Measurements from ENCODE around the gene PDZD2.

The PDZD2 gene

DNA sequence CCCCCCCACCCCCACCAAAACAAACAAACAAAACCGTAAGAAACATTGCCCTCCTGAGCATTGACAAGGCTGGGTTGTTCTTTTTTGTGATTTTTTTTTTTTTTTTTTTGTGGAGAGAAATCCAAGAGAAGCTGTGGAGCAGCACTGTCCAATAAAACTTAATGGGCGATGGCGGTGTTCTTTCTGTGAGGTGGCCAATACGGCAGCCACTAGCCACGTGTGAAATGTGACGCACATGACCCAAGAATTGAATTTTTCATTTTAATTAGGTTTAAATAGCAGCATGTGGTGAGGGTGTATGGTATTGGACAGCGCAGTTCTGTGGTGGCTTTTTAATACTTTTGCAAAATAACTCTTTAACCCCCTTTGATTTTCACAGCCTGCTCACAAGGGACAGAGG, 251.1 kb downstream of the PDZD2 start:
- FAIRE-seq: no peak

DNA sequence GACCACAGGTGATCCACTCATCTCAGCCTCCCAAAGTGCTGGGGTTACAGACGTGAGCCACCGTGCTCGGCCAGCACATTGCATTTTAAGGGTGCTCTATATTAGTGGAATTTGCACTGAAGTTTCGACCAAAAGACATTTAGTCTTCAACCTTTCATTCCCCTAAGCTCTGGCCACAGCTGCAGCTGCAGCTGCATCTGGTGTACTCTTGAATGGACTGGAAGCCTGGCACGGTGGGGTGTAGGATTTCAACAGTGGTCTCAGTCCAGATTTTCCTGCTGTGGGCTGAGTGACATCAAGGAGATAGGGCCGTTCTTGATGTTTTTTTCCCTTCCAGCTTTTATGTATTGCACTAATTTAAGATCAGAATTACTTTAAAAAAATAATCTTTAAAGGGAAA, 255.2 kb downstream of the PDZD2 start:
- FAIRE-seq: no peak

DNA sequence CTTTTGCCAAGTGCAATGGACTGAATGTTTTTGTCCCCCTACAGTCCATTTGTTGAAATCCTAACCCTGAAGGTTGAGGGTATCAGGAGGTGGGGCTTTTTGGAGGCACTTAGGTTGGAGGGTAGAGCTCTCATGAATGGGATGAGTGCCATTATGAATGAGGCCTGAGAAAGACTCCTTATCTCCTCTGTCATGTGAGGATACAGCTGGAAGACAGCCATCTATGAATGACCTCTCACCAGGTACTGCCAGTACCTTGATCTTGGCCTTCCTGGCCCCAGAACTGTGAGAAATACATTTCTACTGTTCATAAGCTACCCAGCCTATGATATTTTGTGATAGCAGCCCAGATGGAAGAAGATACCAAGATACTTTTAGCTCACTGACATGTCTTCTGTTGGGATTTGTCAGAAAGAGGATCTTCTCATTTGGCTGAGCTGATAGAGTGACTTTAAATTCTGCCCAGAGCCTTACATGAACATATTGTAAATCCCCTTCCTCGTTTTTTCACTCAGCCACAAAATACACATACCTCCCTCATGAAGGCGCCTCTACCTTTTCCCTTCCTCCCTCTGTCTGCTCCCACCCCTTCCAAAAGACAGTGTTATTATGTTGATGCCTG, 256.4 kb downstream of the PDZD2 start:
- no peak for FAIRE-seq

DNA sequence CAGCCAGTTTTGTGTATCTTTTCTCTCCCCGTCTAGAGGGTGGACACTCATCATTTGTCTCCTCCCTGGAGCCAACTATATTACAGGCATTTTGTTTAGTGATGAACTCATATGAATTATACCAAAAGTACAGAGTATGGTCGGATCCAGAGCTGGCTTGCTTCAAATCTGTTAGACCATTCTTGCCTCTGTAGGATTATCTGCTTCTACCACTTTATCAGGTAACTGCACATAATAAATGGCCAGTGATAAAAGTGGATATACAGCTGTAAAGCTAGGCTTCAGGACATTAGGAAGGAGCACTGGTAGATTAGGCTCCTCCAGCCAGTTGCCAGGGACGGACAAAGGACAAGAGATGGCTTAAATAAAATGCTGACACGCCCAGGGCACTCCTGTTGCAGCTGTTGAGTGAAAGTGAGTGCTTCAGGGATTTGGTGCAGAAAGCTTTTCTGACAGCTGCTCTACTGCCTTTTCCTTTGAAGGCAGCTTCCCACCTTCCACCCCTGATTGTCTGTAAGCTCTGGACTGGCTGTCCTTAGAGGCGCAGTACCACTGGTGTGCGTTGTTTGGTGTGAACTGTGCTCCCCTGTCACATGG, 259.2 kb downstream of the PDZD2 start:
- FAIRE-seq: no peak

DNA sequence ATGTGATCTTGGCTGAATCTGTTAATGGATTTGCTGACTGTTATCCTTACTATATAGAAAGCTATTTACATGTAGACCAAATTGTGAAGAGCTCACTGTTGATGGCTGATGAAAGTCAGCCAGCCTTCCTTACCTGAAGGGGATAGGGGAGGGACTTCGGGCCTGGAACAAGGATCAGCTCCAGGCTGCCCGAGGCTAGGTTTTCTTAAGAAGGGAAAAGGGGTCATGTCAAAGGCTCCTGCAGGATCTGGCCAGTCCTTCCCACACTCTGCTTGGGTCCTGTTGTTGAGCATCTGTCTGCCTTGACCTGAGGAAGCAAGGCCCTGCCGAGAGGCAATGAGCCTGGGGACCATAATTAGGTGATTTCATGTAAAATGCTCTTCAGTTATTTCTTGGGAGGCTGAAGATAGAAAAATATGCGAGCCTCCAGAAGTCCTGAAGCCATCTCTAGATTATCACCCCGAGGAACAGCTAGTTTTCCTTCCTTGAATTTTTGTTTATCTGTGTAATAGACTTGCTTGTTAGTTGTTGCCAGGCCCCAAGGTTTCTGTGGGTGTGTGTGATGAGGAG, 261.4 kb downstream of the PDZD2 start:
- no peak for FAIRE-seq

DNA sequence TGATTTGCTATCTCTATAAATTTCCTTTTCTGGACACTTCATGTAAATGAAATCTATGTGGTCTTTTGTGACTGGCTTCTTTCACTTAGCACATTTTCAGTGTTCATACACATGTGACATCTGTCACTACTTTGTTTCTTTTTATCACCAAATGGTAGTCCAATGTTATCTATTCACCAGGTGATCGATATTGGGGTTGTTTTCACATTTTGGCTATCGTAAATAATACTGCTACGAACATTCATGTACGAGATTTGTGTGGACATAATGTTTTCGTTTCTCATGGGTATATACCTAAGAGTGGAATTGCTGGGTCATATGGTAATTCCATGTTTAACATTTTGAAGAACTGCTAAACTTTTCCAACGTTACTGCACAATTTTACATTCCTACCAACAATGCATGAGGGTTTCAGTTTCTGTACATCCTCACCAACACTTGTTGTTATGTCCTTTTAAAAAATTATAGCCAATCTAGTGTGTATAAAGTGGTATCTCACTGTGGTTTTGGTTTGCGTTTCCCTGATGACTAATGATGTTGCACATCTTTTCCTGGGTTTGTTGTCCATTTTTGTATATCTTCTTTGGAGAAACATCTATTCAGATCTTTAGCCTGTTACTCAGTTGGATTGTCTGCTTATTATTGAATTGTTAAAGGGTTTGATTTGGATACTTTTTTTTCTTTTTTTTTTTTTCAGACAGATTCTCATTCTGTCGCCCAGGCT, 263.0 kb downstream of the PDZD2 start:
- FAIRE-seq: no peak

DNA sequence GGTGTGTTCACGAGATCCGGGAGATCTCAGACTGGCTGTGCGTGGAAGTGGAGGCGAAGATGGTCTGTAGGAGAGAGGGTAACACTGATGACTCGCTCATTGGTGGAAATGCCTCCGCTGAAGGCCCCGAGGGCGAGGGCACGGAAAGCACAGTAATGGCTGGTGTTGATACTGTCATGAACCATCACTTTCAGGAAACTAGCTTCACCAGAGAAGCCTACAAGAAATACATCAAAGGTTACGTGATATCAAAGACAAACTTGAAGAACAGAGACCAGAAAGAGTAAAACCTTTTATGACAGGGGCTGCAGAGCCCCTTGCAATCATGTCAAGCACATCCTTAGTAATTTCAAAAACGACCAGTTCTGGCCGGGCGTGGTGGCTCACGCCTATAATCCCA, 269.5 kb downstream of the PDZD2 start:
- no peak for FAIRE-seq

DNA sequence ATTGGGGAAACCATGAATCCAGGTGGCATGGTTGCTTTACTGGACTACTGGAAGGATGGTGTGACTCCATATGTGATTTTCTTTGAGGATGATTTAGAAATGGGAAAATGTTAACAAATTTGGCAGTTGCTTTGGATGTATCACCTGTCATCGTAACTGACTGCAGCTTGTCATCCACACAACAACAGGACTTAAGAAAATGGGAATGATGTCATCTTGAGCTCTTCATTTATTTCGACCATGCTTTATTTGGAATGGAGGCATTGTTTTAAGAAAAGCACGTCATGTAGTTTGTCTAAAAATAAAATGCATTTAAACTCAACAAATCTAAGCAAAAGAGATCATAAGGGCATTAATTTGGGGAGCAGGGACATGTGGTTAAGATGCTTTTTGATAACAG, 270.1 kb downstream of the PDZD2 start:
- no peak for FAIRE-seq

DNA sequence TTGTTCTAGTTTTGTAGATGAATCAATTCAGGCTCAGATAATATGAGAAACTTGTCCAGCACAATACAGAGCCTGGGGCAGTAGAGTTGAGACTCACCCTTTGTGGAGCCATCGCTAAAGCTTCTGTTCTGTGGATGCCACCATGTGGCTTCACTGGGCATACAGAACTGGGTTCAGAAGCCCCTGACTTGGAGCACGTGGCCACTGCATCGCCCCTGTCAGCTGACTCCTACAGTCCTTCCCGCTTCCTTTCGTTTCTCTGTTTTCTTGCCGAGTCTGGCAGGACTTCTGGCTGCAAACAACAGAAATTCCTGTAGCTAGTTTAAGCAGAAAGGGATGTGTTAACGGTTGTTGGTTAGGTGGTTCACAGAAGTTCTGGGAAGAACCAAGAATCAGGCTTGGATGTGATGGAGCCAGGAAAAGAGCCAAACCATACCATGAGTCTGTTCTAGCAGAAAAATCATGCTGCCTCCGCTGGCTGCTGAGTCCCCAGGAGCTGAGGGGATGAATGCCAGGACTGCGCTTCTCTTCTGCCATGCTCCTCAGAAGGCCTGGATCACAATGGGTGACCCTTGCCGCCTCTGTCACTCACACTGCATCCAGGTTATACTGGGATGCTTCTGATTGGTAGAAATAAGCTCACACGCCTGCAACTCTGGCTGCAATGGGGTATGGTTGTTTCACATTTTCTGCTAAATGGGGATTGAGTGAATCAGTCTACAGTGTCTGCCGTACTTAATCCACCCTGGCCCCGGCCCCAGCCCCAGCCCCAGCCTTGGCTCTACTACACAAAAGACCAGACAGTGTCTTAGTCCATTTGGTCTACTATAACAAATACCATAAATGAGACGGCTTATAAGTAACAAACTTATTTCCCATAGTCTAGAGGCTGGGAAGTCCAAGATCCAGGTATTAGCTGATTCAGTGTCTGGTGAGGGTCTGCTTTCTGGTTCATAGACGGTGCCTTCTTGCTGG, 272.6 kb downstream of the PDZD2 start:
- FAIRE-seq: no peak

DNA sequence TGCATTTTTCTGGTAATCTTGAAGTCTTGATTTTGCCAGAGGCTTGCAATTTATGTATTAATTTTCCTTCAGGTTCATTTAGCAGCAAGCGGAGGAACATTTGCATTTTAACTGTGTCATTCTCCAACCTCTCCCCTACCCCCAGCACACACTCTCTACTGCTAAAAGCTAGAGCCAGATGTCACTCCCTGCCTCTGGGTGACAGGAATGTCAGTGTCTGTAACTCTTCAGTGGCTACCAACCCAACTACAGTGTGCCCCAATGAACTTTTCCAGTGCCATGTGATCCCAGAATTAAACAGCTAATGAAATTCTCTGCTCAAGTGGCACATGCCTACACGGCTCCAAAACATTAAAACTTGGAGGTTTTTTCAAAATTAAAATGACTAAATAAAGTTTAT, 274.9 kb downstream of the PDZD2 start:
- no peak for FAIRE-seq

DNA sequence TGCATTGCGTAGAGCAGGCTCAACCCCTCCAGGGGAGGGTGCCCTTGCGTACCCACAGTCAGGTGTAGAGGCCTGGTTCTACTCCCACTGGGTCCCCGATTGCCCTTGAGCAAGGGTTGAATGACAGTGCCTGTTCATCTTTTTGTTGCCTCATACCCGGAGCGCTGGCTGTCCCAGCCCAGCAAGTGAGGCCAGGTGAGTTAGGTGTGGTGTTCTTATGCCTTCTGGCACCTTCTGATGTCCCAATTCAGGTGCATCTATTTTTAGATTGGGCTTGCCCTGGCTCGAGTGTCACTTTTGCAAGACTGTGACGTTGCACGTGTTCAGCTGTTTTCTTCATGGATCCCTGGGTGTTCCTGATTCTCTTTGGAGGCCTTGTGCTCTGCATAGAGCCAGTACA, 277.4 kb downstream of the PDZD2 start:
- no peak for FAIRE-seq

DNA sequence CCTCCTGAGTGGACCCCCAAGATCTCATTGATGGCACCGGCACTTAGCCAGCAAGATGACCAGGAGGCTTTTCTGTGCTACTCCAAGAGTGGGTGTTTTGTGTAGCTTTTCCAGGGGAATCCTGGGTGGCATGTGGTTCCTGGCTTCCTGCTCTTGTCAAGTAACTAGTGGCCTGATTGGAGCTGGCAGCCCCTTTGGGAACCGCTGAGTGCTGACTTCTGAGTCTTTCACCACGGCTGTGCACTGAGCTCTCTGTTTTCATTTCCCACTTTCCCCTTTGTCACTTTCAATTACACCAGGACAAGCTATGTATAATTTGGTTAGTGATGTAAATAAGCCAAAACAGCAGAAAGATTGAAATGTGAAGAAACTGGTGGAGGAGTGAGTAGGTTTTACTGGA, 279.8 kb downstream of the PDZD2 start:
- FAIRE-seq: no peak

DNA sequence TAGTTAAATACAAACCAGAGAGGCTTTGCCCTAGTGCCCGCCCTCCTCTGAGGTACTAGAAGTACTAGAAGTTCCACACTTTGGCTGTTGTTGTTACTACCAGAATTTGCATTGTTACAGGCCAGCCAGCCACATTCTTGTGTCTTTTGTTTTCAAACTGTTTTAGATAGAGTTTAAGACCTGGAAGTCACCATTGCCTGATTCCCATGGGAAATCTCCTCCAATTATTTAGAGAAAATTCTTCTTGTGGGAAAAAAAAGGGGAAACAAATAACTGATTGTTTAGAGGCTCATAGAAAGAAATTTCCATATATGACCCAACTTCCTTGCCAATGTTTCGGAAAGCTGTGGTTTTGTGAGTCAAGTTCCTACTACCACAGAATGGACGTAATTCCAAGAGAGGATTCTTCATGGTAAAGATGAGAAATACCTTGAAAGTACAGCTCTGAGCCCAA, 282.9 kb downstream of the PDZD2 start:
- FAIRE-seq: no peak

DNA sequence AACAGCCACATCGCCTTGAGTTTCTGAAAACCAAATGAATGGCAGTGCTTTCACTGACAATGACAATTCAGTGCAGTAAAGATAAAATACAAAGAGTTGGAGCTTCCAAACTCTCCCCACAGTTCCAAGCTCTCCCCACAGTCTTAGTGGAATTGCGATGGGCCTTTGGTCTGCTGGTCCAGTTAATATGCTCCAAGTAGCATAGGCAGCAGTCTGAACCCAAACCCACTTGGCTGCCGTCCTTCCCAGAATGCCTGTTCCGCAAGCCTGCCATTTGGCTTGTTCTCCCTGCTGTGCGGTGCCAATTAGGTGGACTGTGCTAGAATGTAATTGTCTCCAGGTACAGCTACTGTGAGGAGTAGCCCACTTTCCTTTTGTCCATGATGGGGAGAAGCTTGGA, 285.1 kb downstream of the PDZD2 start:
- FAIRE-seq: no peak

DNA sequence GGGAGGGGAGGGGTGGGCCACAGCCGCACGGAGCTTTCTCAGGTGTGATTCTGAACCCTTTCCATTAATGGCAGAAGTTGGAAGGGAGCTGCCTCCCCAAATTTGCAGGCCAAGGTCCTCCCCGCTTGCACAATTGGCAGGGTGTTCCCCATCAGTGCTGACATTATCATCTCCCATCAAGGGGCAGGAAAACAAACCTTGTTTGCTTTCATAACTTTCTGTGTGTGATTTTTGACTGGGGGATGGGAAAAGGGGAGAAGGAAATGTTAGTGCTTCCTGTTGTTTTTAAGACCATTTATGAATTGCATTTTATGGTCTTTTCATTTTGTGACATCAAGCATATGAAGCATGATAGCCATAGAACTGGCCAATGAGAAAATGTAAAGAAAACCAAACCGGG, 292.9 kb downstream of the PDZD2 start:
- FAIRE-seq: no peak

DNA sequence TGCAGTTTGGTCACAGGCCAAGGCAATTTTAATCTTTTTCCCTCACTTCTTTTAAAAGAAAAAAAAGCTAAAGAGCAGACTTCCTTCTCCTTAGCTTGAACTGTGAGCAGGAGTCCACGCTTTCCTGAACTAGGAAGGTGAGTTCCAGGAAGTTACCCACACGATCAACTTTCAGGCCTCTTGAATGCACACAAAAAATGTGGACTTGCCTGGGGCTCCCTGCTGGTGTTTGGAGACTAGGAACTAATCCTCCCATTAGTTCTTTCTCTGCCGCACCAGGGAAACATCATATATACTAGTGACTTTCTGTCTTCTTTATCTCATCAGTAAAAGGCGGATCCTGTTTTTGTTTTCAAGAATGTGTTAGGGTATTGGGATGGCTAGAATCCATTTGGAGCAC, 295.2 kb downstream of the PDZD2 start:
- no peak for FAIRE-seq

DNA sequence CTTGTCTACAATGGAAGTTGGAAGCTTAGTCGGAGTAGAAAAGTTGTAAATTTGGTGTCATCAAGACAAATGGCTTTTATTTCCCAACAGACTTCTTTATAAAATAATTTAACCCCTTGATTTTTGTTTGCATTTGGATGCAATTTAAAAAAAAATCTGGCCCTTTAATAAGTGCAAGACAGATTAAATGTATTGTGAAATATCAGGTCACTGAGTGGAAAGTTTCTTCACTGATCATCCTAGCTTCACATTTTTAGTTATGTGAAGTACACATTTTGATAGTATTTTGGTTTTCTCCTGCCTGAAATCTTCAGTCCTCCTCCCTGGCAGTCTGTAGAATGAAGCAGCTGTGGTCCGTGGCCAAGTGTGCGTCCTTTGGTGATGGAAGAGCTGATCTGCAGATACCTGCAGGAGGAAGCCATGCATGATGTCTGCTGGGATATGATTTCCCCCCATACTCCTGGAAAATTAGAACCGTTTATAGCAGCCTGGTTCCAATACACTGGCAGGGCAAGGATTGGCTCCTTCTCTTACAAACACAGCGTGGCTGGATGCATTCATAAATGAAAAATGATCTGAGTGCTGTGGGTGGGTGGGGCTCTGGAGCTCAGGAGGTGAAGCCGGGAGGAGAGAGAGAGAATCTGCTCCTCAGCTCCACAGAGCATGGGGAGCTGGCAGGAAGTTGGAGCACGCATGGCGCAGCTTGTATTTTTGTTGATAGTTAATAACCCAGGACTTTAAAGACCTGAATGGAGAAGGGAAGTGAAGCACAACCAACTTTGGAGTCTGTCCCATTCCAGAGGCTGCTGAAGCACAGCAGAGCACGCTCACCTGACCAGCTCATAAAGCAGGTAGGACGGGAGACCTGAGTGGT, 296.8 kb downstream of the PDZD2 start:
- FAIRE-seq: no peak

DNA sequence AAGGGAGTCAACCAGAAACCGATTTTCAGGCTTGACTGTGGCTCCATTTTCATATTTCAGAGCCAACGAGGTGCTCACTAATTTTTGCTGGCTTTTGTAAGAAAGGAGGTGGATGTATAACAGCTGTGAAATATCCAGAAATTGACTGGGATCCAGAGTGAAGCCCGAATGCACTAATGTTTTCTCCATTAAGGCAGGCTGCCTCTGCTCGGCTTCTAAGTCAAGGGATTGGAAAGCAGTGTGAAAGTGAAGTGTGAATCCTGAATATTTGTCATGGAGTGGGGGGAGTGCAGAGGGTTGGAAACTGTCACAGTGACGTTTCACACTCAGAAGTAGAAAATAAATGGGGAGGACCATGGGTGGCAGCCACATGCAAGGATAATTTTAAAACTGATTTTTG, 297.8 kb downstream of the PDZD2 start:
- FAIRE-seq: no peak

DNA sequence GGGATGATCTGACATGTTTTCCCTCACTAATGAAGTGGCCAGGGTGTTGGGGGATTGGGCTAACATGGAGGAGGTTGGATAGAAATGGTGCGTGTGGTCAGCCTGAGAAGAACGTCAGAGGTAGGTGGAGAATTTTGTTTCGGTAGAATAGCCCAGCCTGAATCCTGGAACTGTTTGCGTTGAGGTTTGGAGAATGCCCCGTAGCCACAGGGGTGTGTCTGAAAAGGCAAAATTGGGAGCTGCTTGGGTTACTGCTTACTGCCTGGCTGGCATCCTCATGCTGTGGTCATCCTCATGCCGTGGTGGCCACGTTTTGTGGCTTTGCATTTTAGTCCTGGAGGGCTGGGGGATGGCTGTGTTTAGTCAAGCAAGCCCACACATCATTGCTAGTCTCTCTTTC, 298.3 kb downstream of the PDZD2 start:
- FAIRE-seq: no peak

DNA sequence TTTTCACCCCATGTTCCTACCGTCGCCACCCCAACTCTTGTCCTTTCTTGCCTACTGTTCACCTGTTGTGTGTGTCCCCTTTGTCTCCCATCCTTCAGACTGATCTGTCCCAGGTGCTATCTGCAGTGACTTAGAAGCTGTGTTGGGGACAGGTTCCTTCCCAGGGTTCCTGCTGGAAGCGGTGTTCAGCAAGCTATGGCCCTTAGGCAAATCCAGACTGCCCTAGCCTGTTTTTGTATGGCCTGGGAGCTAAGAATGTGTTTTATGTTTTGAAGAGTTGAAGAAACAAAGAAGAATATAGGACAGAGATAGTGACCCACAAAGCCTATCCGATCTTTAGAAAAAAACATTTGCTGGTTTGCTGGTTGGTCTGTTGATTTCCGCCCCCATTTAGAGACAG, 298.8 kb downstream of the PDZD2 start:
- no peak for FAIRE-seq

DNA sequence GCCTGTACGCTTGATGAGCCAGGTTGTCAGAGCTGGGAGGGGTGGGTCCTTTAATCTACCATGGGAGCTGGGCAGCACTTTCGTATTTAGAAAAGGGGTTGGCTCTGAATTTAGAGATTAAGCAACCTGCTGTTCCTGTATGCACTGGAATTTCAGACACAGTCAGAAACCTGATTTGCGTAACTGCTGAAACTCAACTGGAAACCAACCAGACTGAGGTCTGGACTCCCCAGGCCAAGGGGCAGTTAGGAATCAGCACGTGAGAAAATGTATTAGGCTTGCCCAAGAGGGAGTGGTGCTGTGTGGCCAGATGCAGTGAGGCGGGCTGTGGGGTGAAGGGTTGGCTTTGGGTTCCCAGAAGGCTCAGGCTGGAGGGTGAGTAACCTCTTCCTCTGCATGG, 300.2 kb downstream of the PDZD2 start:
- no peak for FAIRE-seq
